ENCODE results near the gene PSG5.
"Not testable (repeated sequence)": the region's sequence is repeated elsewhere in the genome, so short reads cannot be mapped to it uniquely, and the experiment has no call there.

Gene PSG5

GRCh38 chr19:43132696-43133095, 53.6 kb downstream of the PSG5 start:
- Histone ChIP-seq H3K4me2 (ENCODE audit: low read depth, low read length) (no peak overlapping the region), H3K4me1 (ENCODE audit: low read length) (no peaks in the 10 kb centered on the region), H4K20me1 (ENCODE audit: insufficient read depth, low read length) (no peaks in the 10 kb centered on the region), H3K79me2 (ENCODE audit: low read length) (no peaks in the 10 kb centered on the region), H3F3A (ENCODE audit: insufficient read depth, low read length) (no peaks in the 10 kb centered on the region), H3K9me2 (replicated peaks; ENCODE audit: insufficient read depth, low read length) (no peaks in the 10 kb centered on the region), H3K9ac (ENCODE audit: low read length) (no peak overlapping the region), H3K4me3 (ENCODE audit: low read length) (no peak overlapping the region), H3K36me3 (replicated peaks; ENCODE audit: insufficient read depth, low read length) (no peaks in the 10 kb centered on the region), H3K27me3 (replicated peaks; ENCODE audit: insufficient read depth, low read length) (no peaks in the 10 kb centered on the region), H2AFZ (ENCODE audit: low read length) (no peak overlapping the region), H3K9me3 (replicated peaks; ENCODE audit: insufficient read depth, low read length) (no peaks in the 10 kb centered on the region), H3K27ac (ENCODE audit: low read length) (no peak overlapping the region)
- DNase-seq = no peak
- no peak for TF ChIP-seq CTCF (IDR thresholded peaks at IDR 0.05; ENCODE audit: low read length)
- no peak for TF ChIP-seq EZH2 (optimal IDR thresholded peaks at IDR 0.05; ENCODE audit: low read depth, low read length)
- TF ChIP-seq EZH2phosphoT487 (IDR thresholded peaks at IDR 0.05; ENCODE audit: low read length) = no peak

GRCh38 chr19:43131281-43131842, 55.0 kb downstream of the PSG5 start:
- not testable (repeated sequence) for H3K4me3 ChIP-seq (ENCODE audit: low read length); H3K9ac ChIP-seq (ENCODE audit: low read length); H3K27me3 ChIP-seq (replicated peaks; ENCODE audit: insufficient read depth, low read length); H3K9me2 ChIP-seq (replicated peaks; ENCODE audit: insufficient read depth, low read length); H4K20me1 ChIP-seq (ENCODE audit: insufficient read depth, low read length); H3K79me2 ChIP-seq (ENCODE audit: low read length); H3K4me2 ChIP-seq (ENCODE audit: low read depth, low read length); H3F3A ChIP-seq (ENCODE audit: insufficient read depth, low read length); H3K9me3 ChIP-seq (replicated peaks; ENCODE audit: insufficient read depth, low read length); H2AFZ ChIP-seq (ENCODE audit: low read length); H3K36me3 ChIP-seq (replicated peaks; ENCODE audit: insufficient read depth, low read length); H3K4me1 ChIP-seq (ENCODE audit: low read length); H3K27ac ChIP-seq (ENCODE audit: low read length); DNase-seq

GRCh38 chr19:43129197-43129596, 57.1 kb downstream of the PSG5 start:
- DNase-seq; H3K36me3 ChIP-seq (replicated peaks; ENCODE audit: insufficient read depth, low read length); H3K27ac ChIP-seq (ENCODE audit: low read length); H3F3A ChIP-seq (ENCODE audit: insufficient read depth, low read length); H3K79me2 ChIP-seq (ENCODE audit: low read length); H3K9me3 ChIP-seq (replicated peaks; ENCODE audit: insufficient read depth, low read length); H3K9me2 ChIP-seq (replicated peaks; ENCODE audit: insufficient read depth, low read length); H2AFZ ChIP-seq (ENCODE audit: low read length); H3K4me3 ChIP-seq (ENCODE audit: low read length); H3K4me1 ChIP-seq (ENCODE audit: low read length); H3K27me3 ChIP-seq (replicated peaks; ENCODE audit: insufficient read depth, low read length); H4K20me1 ChIP-seq (ENCODE audit: insufficient read depth, low read length); H3K4me2 ChIP-seq (ENCODE audit: low read depth, low read length); H3K9ac ChIP-seq (ENCODE audit: low read length): not testable (repeated sequence)

GRCh38 chr19:43127336-43127735, 59.0 kb downstream of the PSG5 start:
- H3K9ac ChIP-seq (ENCODE audit: low read length); H3K9me3 ChIP-seq (replicated peaks; ENCODE audit: insufficient read depth, low read length): not testable (repeated sequence)

GRCh38 chr19:43126720-43127119, 59.6 kb downstream of the PSG5 start:
- Histone ChIP-seq H3K9ac (ENCODE audit: low read length) (no peak overlapping the region), H3K27ac (ENCODE audit: low read length) (no peak overlapping the region), H3K9me2 (replicated peaks; ENCODE audit: insufficient read depth, low read length) (no peaks in the 10 kb centered on the region), H3K79me2 (ENCODE audit: low read length) (no peaks in the 10 kb centered on the region), H3K9me3 (replicated peaks; ENCODE audit: insufficient read depth, low read length) (no peaks in the 10 kb centered on the region), H2AFZ (ENCODE audit: low read length) (no peak overlapping the region), H3K4me3 (ENCODE audit: low read length) (no peak overlapping the region), H3F3A (ENCODE audit: insufficient read depth, low read length) (no peaks in the 10 kb centered on the region), H3K27me3 (replicated peaks; ENCODE audit: insufficient read depth, low read length) (no peaks in the 10 kb centered on the region), H4K20me1 (ENCODE audit: insufficient read depth, low read length) (no peaks in the 10 kb centered on the region), H3K4me2 (ENCODE audit: low read depth, low read length) (no peak overlapping the region), H3K4me1 (ENCODE audit: low read length) (no peaks in the 10 kb centered on the region), H3K36me3 (replicated peaks; ENCODE audit: insufficient read depth, low read length) (no peaks in the 10 kb centered on the region)
- TF ChIP-seq EZH2 (optimal IDR thresholded peaks at IDR 0.05; ENCODE audit: low read depth, low read length) (no peak), EZH2phosphoT487 (IDR thresholded peaks at IDR 0.05; ENCODE audit: low read length) (no peak), CTCF (IDR thresholded peaks at IDR 0.05; ENCODE audit: low read length) (no peak)
- no peak for DNase-seq

More at GRCh38 chr19:43127336-43127735, 59.0 kb downstream of the PSG5 start:
- not testable (repeated sequence) for H3K9me2 ChIP-seq (replicated peaks; ENCODE audit: insufficient read depth, low read length); DNase-seq; H3K4me1 ChIP-seq (ENCODE audit: low read length); H3K36me3 ChIP-seq (replicated peaks; ENCODE audit: insufficient read depth, low read length); H3K4me3 ChIP-seq (ENCODE audit: low read length); H3K79me2 ChIP-seq (ENCODE audit: low read length); H2AFZ ChIP-seq (ENCODE audit: low read length); H3F3A ChIP-seq (ENCODE audit: insufficient read depth, low read length); H4K20me1 ChIP-seq (ENCODE audit: insufficient read depth, low read length); H3K27ac ChIP-seq (ENCODE audit: low read length); H3K4me2 ChIP-seq (ENCODE audit: low read depth, low read length); H3K27me3 ChIP-seq (replicated peaks; ENCODE audit: insufficient read depth, low read length)
